Measurements from ENCODE around the gene RAC3. TPM values are rescaled to one million over a fixed set of nuclear protein-coding genes. Genes with fewer than 3 reads are reported as not detected.

RAC3 gene
- total RNA-seq, 1 experiment from 2014 or later, result 24.8 TPM

DNA sequence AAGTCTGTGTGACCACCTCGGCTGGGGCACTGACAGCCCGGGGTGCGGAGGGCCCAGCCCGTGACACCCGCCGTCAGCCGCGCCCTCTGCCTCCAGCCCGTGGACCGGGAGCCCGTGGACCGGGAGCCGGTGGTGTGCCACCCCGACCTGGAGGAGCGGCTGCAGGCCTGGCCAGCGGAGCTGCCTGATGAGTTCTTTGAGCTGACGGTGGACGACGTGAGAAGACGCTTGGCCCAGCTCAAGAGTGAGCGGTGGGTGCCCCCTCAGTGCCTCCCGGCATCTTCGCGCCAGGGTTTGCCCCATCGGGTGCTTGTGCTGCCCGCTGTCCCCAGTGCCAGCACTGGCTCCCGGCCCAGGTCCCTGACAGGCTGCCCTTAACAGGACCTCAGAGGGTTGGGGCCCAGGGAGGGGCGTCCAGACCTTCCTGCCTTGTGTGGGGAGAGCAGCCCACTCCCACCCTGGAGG, 22.5 kb upstream of the RAC3 start:
- intact Hi-C loops (cut with micrococcal nuclease; ENCODE audit: unreplicated experiment), result no loop called here
- ChIA-PET POLR2A (ENCODE audit: low non-redundant PET) (no interaction called here), CTCF (no interaction called here)
- H3K4me3 ChIP-seq (ENCODE audit: low read depth, low read length, poor library complexity, severe bottlenecking), result no peak overlapping the region
- H3K36me3 ChIP-seq (ENCODE audit: insufficient read depth, low read length, poor library complexity, severe bottlenecking), result no peaks in the 10 kb centered on the region
- TF ChIP-seq EZH2 (IDR thresholded peaks at IDR 0.05; ENCODE audit: borderline replicate concordance, low read depth, low read length, poor library complexity, severe bottlenecking) (no peak), CTCF (conservative IDR thresholded peaks at IDR 0.05; ENCODE audit: low read depth, low read length) (no peak)
- no peaks in the 10 kb centered on the region for H3K27me3 ChIP-seq (replicated peaks; ENCODE audit: insufficient read depth, low read depth, low read length, poor library complexity)
- no TSS peak for BruUV-seq (replicated peaks)
- no peaks in the 10 kb centered on the region for H3K9me3 ChIP-seq (ENCODE audit: low read depth, low read length, poor library complexity, severe bottlenecking)
- no peak for DNase-seq (ENCODE audit: low spot score)
- H3K4me1 ChIP-seq (ENCODE audit: insufficient read depth, low read length, poor library complexity, severe bottlenecking), result peaks cover 2% of the 10 kb centered on the region
- no peak overlapping the region for H3K27ac ChIP-seq (ENCODE audit: low read depth, low read length, poor library complexity, severe bottlenecking)

DNA sequence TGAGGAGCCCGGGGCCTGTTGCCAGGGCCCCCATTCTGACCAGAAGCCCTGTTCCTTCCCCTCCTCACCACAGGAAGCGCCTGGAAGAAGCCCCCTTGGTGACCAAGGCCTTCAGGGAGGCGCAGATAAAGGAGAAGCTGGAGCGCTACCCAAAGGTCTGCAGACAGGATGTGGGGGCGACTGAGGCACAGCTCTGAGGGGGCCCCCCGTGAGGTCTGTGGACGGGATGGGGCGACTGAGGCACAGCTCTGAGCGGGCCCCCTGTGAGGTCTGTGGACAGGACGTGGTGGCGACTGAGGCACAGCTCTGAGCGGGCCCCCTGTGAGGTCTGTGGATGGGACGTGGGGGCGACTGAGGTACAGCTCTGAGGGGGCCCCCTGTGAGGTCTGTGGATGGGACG, 22.1 kb upstream of the RAC3 start:
- TF ChIP-seq CTCF (conservative IDR thresholded peaks at IDR 0.05; ENCODE audit: low read depth, low read length) (no peak), EZH2 (IDR thresholded peaks at IDR 0.05; ENCODE audit: borderline replicate concordance, low read depth, low read length, poor library complexity, severe bottlenecking) (no peak)
- Histone ChIP-seq H3K4me3 (ENCODE audit: low read depth, low read length, poor library complexity, severe bottlenecking) (no peak overlapping the region), H3K9me3 (ENCODE audit: low read depth, low read length, poor library complexity, severe bottlenecking) (no peaks in the 10 kb centered on the region), H3K4me1 (ENCODE audit: insufficient read depth, low read length, poor library complexity, severe bottlenecking) (peaks cover 4% of the 10 kb centered on the region), H3K36me3 (ENCODE audit: insufficient read depth, low read length, poor library complexity, severe bottlenecking) (no peaks in the 10 kb centered on the region), H3K27ac (ENCODE audit: low read depth, low read length, poor library complexity, severe bottlenecking) (no peak overlapping the region), H3K27me3 (replicated peaks; ENCODE audit: insufficient read depth, low read depth, low read length, poor library complexity) (no peaks in the 10 kb centered on the region)
- no TSS peak for BruUV-seq (replicated peaks)
- DNase-seq (ENCODE audit: low spot score), result no peak
- intact Hi-C loops (cut with micrococcal nuclease; ENCODE audit: unreplicated experiment), result no loop called here
- ChIA-PET CTCF (no interaction called here), POLR2A (ENCODE audit: low non-redundant PET) (no interaction called here)

DNA sequence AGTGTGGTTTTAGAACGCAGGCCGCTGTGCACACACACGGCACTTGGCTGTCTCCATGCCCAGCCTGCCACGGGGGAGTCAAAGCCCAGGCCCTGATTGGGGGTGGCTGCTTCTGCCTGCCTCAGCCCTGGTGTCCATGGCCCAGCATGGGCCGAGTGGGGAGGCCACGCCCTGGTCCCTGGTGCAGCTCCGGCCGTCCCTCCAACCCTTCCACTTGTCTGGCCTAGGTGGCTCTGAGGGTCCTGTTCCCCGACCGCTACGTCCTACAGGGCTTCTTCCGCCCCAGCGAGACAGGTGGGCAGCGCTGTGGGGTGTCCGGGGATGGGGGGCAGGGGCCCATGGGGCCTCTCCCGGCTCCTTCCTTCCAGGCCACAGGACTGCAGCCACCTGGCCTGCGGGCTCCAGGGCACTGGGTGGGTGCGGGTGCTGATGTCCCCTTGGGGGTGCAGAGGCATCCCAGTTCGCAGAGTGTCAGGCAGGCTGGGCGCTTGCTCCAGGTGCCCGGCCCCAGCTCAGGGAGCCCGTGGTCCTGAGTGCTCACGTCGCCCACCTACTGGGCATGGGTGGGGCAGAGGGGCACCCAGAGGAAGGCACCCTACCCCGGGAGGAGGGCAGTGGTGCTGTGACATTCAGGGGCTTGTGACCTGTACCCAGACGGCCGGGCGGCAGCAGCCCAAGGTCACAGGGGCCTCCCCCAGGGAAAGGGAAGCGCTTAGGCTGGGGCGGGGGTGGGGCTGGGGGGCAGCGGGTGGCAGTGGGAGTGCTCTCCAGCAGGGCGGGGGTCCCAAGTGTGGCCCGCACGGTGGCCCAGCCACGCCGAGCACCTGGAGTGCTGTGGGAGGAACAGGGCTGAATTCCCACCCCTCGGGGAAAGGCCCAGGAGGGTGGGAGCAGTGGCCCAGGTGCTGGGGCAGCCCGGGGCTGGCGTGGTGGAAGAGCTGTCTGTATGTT, 20.6 kb upstream of the RAC3 start:
- no peaks in the 10 kb centered on the region for H3K36me3 ChIP-seq (ENCODE audit: insufficient read depth, low read length, poor library complexity, severe bottlenecking)
- no TSS peak for BruUV-seq (replicated peaks)
- no peaks in the 10 kb centered on the region for H3K27me3 ChIP-seq (replicated peaks; ENCODE audit: insufficient read depth, low read depth, low read length, poor library complexity)
- TF ChIP-seq EZH2 (IDR thresholded peaks at IDR 0.05; ENCODE audit: borderline replicate concordance, low read depth, low read length, poor library complexity, severe bottlenecking) (no peak), CTCF (conservative IDR thresholded peaks at IDR 0.05; ENCODE audit: low read depth, low read length) (no peak)
- no peak for DNase-seq (ENCODE audit: low spot score)
- ChIA-PET CTCF (no interaction called here), POLR2A (ENCODE audit: low non-redundant PET) (no interaction called here)
- intact Hi-C loops (cut with micrococcal nuclease; ENCODE audit: unreplicated experiment), result no loop called here
- H3K4me1 ChIP-seq (ENCODE audit: insufficient read depth, low read length, poor library complexity, severe bottlenecking), result peaks cover 13% of the 10 kb centered on the region
- no peak overlapping the region for H3K4me3 ChIP-seq (ENCODE audit: low read depth, low read length, poor library complexity, severe bottlenecking)
- no peaks in the 10 kb centered on the region for H3K9me3 ChIP-seq (ENCODE audit: low read depth, low read length, poor library complexity, severe bottlenecking)
- no peak overlapping the region for H3K27ac ChIP-seq (ENCODE audit: low read depth, low read length, poor library complexity, severe bottlenecking)
